ENCODE results near the gene ESR1. TPM values are rescaled to one million over a fixed set of nuclear protein-coding genes. Genes with fewer than 3 reads are reported as not detected.

Gene ESR1
- polyA plus RNA-seq, 1 of the 3 experiments (the other 2 are of a cell fraction): under 0.01 TPM

DNA sequence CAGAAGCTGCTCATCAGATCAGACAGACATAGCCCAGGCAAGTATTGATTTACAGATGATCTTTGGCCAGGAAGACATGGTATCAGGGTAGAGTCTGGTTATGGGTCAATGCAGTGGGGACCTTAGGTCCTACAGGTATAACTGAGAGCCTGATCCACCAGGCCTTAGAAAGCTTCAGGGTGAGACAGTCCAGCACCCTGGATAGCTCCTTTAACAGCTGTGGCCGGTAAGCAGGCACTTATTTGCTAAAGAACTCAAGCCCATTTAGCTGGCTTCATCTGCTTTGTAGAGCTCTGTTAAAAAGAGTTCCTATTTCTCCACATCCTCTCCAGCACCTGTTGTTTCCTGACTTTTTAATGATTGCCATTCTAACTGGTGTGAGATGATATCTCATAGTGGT, 39.6 kb downstream of the ESR1 start:
- no peaks in the 10 kb centered on the region for H3K27me3 ChIP-seq (ENCODE audit: insufficient read depth)
- H3K79me2 ChIP-seq (ENCODE audit: insufficient read depth): no peaks in the 10 kb centered on the region
- no peak overlapping the region for H3K27ac ChIP-seq (ENCODE audit: low read depth in 2 of 2, low read length in 1 of 2)
- no peaks in the 10 kb centered on the region for H3K9me2 ChIP-seq
- no peak for DNase-seq
- 36% methylated on average over 1 of the region's 1 CpG for WGBS (ENCODE audit: low lambda C conversion rate)
- no peaks in the 10 kb centered on the region for H4K20me1 ChIP-seq (ENCODE audit: insufficient read depth)
- ChIA-PET POLR2A (no interaction called here), CTCF (no interaction called here)
- H3K9me3 ChIP-seq: no peaks in the 10 kb centered on the region
- H2AFZ ChIP-seq (ENCODE audit: low read depth): no peak overlapping the region
- no peak for TF ChIP-seq TAF1 (IDR thresholded peaks at IDR 0.05; ENCODE audit: borderline replicate concordance, low read depth, low read length)
- TF ChIP-seq, protein P1, sequence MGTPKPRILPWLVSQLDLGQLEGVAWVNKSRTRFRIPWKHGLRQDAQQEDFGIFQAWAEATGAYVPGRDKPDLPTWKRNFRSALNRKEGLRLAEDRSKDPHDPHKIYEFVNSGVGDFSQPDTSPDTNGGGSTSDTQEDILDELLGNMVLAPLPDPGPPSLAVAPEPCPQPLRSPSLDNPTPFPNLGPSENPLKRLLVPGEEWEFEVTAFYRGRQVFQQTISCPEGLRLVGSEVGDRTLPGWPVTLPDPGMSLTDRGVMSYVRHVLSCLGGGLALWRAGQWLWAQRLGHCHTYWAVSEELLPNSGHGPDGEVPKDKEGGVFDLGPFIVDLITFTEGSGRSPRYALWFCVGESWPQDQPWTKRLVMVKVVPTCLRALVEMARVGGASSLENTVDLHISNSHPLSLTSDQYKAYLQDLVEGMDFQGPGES (IDR thresholded peaks at IDR 0.05; ENCODE audit: low read depth, low read length): no peak
- TF ChIP-seq NRF1 (IDR thresholded peaks at IDR 0.05; ENCODE audit: low read depth, low read length): no peak
- TF ChIP-seq, protein P2, sequence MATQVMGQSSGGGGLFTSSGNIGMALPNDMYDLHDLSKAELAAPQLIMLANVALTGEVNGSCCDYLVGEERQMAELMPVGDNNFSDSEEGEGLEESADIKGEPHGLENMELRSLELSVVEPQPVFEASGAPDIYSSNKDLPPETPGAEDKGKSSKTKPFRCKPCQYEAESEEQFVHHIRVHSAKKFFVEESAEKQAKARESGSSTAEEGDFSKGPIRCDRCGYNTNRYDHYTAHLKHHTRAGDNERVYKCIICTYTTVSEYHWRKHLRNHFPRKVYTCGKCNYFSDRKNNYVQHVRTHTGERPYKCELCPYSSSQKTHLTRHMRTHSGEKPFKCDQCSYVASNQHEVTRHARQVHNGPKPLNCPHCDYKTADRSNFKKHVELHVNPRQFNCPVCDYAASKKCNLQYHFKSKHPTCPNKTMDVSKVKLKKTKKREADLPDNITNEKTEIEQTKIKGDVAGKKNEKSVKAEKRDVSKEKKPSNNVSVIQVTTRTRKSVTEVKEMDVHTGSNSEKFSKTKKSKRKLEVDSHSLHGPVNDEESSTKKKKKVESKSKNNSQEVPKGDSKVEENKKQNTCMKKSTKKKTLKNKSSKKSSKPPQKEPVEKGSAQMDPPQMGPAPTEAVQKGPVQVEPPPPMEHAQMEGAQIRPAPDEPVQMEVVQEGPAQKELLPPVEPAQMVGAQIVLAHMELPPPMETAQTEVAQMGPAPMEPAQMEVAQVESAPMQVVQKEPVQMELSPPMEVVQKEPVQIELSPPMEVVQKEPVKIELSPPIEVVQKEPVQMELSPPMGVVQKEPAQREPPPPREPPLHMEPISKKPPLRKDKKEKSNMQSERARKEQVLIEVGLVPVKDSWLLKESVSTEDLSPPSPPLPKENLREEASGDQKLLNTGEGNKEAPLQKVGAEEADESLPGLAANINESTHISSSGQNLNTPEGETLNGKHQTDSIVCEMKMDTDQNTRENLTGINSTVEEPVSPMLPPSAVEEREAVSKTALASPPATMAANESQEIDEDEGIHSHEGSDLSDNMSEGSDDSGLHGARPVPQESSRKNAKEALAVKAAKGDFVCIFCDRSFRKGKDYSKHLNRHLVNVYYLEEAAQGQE (IDR thresholded peaks at IDR 0.05; ENCODE audit: low read depth, low read length): peak; percentile 94
- no peak for TF ChIP-seq SIN3A (IDR thresholded peaks at IDR 0.05; ENCODE audit: borderline replicate concordance, low read depth, low read length)
- no peak overlapping the region for H3K4me2 ChIP-seq
- no peaks in the 10 kb centered on the region for H3K4me1 ChIP-seq (ENCODE audit: control insufficient read depth in 1 of 2, insufficient read depth in 2 of 2, low read depth in 1 of 2, low read length in 1 of 2)
- no peaks in the 10 kb centered on the region for H3F3A ChIP-seq (replicated peaks; ENCODE audit: insufficient read depth)
- no peak overlapping the region for H3K4me3 ChIP-seq (ENCODE audit: low read depth in 2 of 2, low read length in 1 of 2)
- H3K9ac ChIP-seq: no peak overlapping the region
- no peaks in the 10 kb centered on the region for H3K36me3 ChIP-seq (replicated peaks in 1 of 2; ENCODE audit: control insufficient read depth in 1 of 2, insufficient read depth in 2 of 2, low read length in 1 of 2)

DNA sequence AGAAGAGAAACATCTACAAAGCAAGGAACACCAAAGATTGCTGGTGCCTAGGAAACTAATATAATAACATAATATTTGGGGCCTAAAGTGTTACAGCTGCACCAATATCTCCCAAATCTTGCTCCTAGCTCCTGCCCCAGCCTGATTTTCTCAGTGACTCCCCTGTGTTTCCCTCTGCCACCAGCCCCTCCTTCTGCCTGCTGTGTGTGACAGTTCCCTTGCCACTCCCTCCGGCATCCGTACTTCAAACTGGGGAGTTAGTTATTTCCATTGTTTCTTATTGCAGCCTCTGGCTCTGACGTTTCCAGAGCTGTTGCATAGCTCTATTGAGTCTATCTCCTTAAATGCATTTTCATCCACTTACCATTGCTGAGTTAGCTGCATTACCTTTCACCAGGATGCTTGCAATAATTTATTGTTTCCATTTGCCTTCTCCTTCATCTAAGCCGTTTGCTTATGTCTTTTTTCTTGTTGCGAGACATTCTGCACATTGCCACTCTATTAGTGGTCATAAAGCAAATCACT, 43.1 kb downstream of the ESR1 start:
- Histone ChIP-seq H3K4me1 (ENCODE audit: control insufficient read depth in 1 of 2, insufficient read depth in 2 of 2, low read depth in 1 of 2, low read length in 1 of 2) (no peaks in the 10 kb centered on the region), H3K9me3 (no peaks in the 10 kb centered on the region), H3F3A (replicated peaks; ENCODE audit: insufficient read depth) (no peaks in the 10 kb centered on the region), H4K20me1 (ENCODE audit: insufficient read depth) (no peaks in the 10 kb centered on the region), H3K4me3 (ENCODE audit: low read depth in 2 of 2, low read length in 1 of 2) (no peak overlapping the region), H3K9me2 (no peaks in the 10 kb centered on the region), H3K27ac (ENCODE audit: low read depth in 2 of 2, low read length in 1 of 2) (no peak overlapping the region), H3K27me3 (ENCODE audit: insufficient read depth) (no peaks in the 10 kb centered on the region), H2AFZ (ENCODE audit: low read depth) (no peak overlapping the region), H3K79me2 (ENCODE audit: insufficient read depth) (no peaks in the 10 kb centered on the region), H3K36me3 (replicated peaks in 1 of 2; ENCODE audit: control insufficient read depth in 1 of 2, insufficient read depth in 2 of 2, low read length in 1 of 2) (no peaks in the 10 kb centered on the region), H3K9ac (no peak overlapping the region), H3K4me2 (no peak overlapping the region)
- WGBS (ENCODE audit: low lambda C conversion rate): 16% methylated on average over 5 of the region's 5 CpGs
- no peak for DNase-seq
- TF ChIP-seq, protein P2 (IDR thresholded peaks at IDR 0.05; ENCODE audit: low read depth, low read length): no peak
- TF ChIP-seq SMC3 (IDR thresholded peaks at IDR 0.05; ENCODE audit: low read depth, low read length): no peak
- no peak for TF ChIP-seq RFX5 (IDR thresholded peaks at IDR 0.05; ENCODE audit: low read length)
- TF ChIP-seq ELF1 (IDR thresholded peaks at IDR 0.05): no peak
- TF ChIP-seq SIN3A (IDR thresholded peaks at IDR 0.05; ENCODE audit: borderline replicate concordance, low read depth, low read length): no peak
- TF ChIP-seq, protein P3, sequence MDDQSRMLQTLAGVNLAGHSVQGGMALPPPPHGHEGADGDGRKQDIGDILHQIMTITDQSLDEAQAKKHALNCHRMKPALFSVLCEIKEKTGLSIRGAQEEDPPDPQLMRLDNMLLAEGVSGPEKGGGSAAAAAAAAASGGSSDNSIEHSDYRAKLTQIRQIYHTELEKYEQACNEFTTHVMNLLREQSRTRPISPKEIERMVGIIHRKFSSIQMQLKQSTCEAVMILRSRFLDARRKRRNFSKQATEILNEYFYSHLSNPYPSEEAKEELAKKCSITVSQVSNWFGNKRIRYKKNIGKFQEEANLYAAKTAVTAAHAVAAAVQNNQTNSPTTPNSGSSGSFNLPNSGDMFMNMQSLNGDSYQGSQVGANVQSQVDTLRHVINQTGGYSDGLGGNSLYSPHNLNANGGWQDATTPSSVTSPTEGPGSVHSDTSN (IDR thresholded peaks at IDR 0.05): no peak
- TF ChIP-seq POLR2AphosphoS5 (IDR thresholded peaks at IDR 0.05; ENCODE audit: low read depth, low read length): no peak
- TF ChIP-seq EZH2phosphoT487 (IDR thresholded peaks at IDR 0.05; ENCODE audit: borderline replicate concordance, low read depth): no peak
- no peak for TF ChIP-seq RXRA (IDR thresholded peaks at IDR 0.05; ENCODE audit: borderline replicate concordance, low read depth)
- no peak for TF ChIP-seq JUND (IDR thresholded peaks at IDR 0.05)
- no peak for TF ChIP-seq YY1 (IDR thresholded peaks at IDR 0.05; ENCODE audit: low read depth)
- no peak for TF ChIP-seq TEAD4 (IDR thresholded peaks at IDR 0.05; ENCODE audit: borderline replicate concordance, insufficient read depth)
- no peak for TF ChIP-seq EP300 (IDR thresholded peaks at IDR 0.05; ENCODE audit: borderline replicate concordance in 1 of 2, low read depth in 1 of 2, low read length in 1 of 2)
- ChIA-PET CTCF (no interaction called here), POLR2A (no interaction called here)

Data from SK-N-SH (cell line).